Ectodermal cell (in vitro differentiated cells): ENCODE data around the gene OR6M1.
A peak's percentile ranks its signal among the peaks of the same experiment; 100 is the strongest.

ENCODE experiments used
- H3K27ac ChIP-seq: 2 replicates; pipeline ENCODE4 v1.7.0; 2013; ENCODE audit warnings: mild to moderate bottlenecking, low read depth, low read length; ENCODE audit not compliant: insufficient read depth, poor library complexity, severe bottlenecking
- H3K27me3 ChIP-seq: 2 replicates; pipeline ENCODE4 v1.7.0; 2013; ENCODE audit warnings: mild to moderate bottlenecking, low read length; ENCODE audit not compliant: insufficient read depth, control insufficient read depth, poor library complexity, severe bottlenecking
- H3K36me3 ChIP-seq: one replicate; pipeline ENCODE4 v1.7.0; 2013; ENCODE audit warnings: low read length; ENCODE audit not compliant: control insufficient read depth, insufficient read depth
- H3K4me1 ChIP-seq: one replicate; pipeline ENCODE4 v1.7.0; 2013; ENCODE audit warnings: low read length; ENCODE audit not compliant: control insufficient read depth, insufficient read depth
- H3K4me3 ChIP-seq: 2 replicates; pipeline ENCODE4 v1.7.0; 2013; ENCODE audit warnings: low read depth, low read length, control low read depth; ENCODE audit not compliant: insufficient read depth
- H3K9me3 ChIP-seq: 2 replicates; pipeline ENCODE4 v1.7.0; 2013; ENCODE audit warnings: mild to moderate bottlenecking, low read length, moderate library complexity; ENCODE audit not compliant: control insufficient read depth
- WGBS, 2 experiments: methylation state at CpG; one replicate each; pipeline ENCODE4 v1.1.7; 2013; ENCODE audit warnings: missing lambda C conversion rate in 2 of 2; 5-methylcytosine and 5-hydroxymethylcytosine counted together

OR6M1 gene

DNA sequence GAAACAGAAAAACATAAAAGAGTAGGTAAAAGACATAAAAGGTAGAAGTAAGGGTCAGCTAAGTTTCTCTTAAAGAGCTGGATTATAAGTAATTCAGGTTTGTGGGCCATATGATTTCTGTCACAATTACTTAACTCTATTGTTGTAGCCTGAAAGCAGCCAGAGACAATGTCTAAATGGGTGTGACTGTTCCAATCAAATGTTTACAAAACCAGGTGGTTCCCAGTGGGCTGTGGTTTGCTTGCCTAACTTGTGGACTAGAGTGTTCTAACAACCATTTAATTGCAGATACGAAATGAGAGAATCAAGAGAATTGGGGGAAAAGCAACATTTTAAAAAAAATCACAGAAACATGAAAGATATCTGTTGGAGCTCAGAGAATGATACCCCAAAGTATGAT, 22.6 kb downstream of the OR6M1 start:
- no peaks in the 10 kb centered on the region for H3K9me3 ChIP-seq
- 100% methylated on average over 1 of the region's 1 CpG; no CpG with 5 or more reads in 1 of the 2 experiments for WGBS, 2 experiments
- H3K36me3 ChIP-seq, result no peaks in the 10 kb centered on the region
- no peaks in the 10 kb centered on the region for H3K4me1 ChIP-seq
- H3K27ac ChIP-seq, result no peak overlapping the region
- H3K4me3 ChIP-seq, result no peak overlapping the region
- H3K27me3 ChIP-seq, result no peaks in the 10 kb centered on the region

DNA sequence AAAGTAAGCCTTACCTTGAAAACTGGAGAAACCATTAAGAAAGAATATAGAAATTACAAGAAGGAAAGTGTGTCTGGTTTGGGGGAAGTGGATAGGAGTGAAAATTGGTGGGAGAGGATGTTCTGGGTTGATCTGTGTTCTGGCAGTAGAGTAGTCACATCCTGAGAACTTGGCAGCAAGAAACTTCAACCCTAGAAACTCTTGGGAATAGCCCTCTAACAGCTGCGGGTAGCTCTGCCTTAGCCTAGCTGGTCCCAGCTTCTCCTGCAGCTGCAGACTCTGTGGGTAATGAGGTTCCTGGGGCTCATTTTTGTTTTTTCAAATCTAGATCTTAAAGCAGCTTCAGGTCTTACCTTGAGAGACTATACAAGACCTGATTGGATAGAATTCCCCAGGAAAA, 27.6 kb downstream of the OR6M1 start:
- no peaks in the 10 kb centered on the region for H3K27me3 ChIP-seq
- WGBS, 2 experiments, result 88 to 89% methylated on average over 1 of the region's 1 CpG
- no peaks in the 10 kb centered on the region for H3K36me3 ChIP-seq
- H3K27ac ChIP-seq, result no peak overlapping the region
- H3K4me1 ChIP-seq, result no peaks in the 10 kb centered on the region
- H3K9me3 ChIP-seq, result no peaks in the 10 kb centered on the region
- H3K4me3 ChIP-seq, result no peak overlapping the region

DNA sequence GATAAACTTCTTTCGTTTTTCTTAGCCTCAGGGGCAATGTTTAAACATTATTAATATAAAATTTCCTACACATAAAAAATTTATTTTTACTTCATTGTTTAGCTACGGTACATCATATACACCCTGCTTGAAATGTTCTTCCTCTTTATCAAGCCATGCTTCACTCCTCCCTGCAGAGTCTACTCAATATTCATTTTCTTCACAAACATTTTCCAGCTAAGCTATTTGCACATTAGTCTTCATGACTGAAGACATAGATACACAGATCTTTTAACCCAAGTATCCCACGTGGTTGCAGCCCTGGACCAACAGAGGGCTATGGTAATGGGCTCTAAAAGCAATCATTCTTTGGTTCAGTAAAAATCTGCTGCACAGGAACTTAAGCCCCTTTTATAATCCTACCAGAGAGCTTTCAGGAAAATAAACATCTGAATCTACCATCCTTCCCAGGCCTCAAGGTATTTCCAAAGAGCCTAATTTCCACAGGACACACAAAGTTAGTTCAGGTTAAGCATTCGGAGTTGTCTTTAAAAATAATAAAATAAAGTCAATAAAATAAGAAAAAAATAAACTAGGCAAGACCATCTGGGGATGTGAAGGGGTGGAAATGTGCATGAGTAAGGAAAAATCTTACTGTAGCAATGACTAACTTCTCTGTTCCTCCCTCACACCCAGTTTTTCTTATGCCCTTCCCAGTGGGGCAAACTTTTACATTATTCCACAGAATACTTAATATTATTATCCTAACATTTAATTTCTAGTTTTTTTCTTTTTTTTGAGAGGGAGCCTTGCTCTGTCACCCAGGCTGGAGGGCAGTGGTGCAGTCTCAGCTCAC, 30.2 kb downstream of the OR6M1 start:
- H3K36me3 ChIP-seq, result no peaks in the 10 kb centered on the region
- H3K27me3 ChIP-seq, result no peaks in the 10 kb centered on the region
- no peak overlapping the region for H3K4me3 ChIP-seq
- H3K27ac ChIP-seq, result peak overlapping the region; percentile 8
- H3K9me3 ChIP-seq, result no peaks in the 10 kb centered on the region
- H3K4me1 ChIP-seq, result no peaks in the 10 kb centered on the region
- WGBS, 2 experiments, result 20 to 28% methylated on average over 2 to 4 of the region's 4 CpGs

DNA sequence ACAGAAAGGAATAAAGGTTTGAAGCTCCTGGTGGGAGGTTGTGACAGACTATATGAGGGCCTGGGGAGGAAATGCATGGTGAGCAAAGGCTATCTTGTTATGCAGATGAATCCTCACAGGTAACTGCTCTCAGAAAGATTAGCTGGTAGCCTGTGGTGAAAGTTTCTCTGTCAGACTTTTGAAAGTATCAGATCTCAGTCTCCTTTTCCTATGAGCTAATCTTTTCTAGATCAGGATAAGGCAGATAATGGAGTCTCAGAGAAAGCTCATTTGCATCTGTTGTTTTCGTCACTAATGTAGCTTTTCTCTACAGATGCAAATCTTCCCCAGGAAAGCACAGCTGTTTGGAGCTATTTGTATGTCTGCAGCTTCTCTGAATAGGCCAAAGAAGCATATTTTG, 30.9 kb downstream of the OR6M1 start:
- no peaks in the 10 kb centered on the region for H3K4me1 ChIP-seq
- no peaks in the 10 kb centered on the region for H3K27me3 ChIP-seq
- 26 to 42% methylated on average over 1 of the region's 1 CpG for WGBS, 2 experiments
- no peak overlapping the region for H3K27ac ChIP-seq
- no peaks in the 10 kb centered on the region for H3K9me3 ChIP-seq
- H3K36me3 ChIP-seq, result no peaks in the 10 kb centered on the region
- H3K4me3 ChIP-seq, result no peak overlapping the region

GRCh38 chr11:123773959-123774358, 32.2 kb downstream of the OR6M1 start:
- no peaks in the 10 kb centered on the region for H3K9me3 ChIP-seq
- H3K27me3 ChIP-seq, result no peaks in the 10 kb centered on the region
- H3K4me1 ChIP-seq, result no peaks in the 10 kb centered on the region
- 83 to 90% methylated on average over 1 of the region's 1 CpG for WGBS, 2 experiments
- no peaks in the 10 kb centered on the region for H3K36me3 ChIP-seq
- H3K27ac ChIP-seq, result no peak overlapping the region
- no peak overlapping the region for H3K4me3 ChIP-seq

DNA sequence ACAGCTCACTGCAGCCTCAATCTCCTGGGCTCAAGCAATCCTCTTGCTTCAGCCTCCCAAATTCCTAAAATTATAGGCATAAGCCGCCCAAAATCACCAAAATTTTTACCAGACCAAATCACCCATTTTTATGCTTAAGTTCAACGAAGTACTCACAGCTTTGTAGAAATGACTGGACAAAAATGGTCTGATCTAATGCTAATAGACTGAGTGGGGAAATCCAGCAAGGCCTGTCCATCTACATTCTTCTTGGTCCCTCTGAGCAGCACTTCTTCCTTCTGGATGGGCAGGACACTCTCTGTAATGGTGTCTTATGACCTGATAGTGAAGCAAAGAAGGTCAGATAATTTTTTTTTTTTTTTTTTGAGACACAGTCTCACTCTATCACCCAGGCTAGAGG, 33.1 kb downstream of the OR6M1 start:
- no peak overlapping the region for H3K4me3 ChIP-seq
- H3K9me3 ChIP-seq, result no peaks in the 10 kb centered on the region
- no peak overlapping the region for H3K27ac ChIP-seq
- H3K4me1 ChIP-seq, result no peaks in the 10 kb centered on the region
- WGBS, 2 experiments, result 78 to 89% methylated on average over 2 of the region's 2 CpGs
- H3K36me3 ChIP-seq, result no peaks in the 10 kb centered on the region
- no peaks in the 10 kb centered on the region for H3K27me3 ChIP-seq

GRCh38 chr11:123771664-123772063, 34.5 kb downstream of the OR6M1 start:
- no peak overlapping the region for H3K27ac ChIP-seq
- WGBS, 2 experiments, result 86 to 89% methylated on average over 3 of the region's 3 CpGs
- H3K27me3 ChIP-seq, result no peaks in the 10 kb centered on the region
- H3K4me1 ChIP-seq, result no peaks in the 10 kb centered on the region
- H3K9me3 ChIP-seq, result no peaks in the 10 kb centered on the region
- no peaks in the 10 kb centered on the region for H3K36me3 ChIP-seq
- no peak overlapping the region for H3K4me3 ChIP-seq

- Histone ChIP-seq H3K27ac (no peak overlapping the region), H3K27me3 (no peaks in the 10 kb centered on the region), H3K4me3 (no peak overlapping the region), H3K9me3 (no peaks in the 10 kb centered on the region), H3K36me3 (no peaks in the 10 kb centered on the region), H3K4me1 (no peaks in the 10 kb centered on the region)
Measured at GRCh38 chr11:123770712-123771111, 35.4 kb downstream of the OR6M1 start.

DNA sequence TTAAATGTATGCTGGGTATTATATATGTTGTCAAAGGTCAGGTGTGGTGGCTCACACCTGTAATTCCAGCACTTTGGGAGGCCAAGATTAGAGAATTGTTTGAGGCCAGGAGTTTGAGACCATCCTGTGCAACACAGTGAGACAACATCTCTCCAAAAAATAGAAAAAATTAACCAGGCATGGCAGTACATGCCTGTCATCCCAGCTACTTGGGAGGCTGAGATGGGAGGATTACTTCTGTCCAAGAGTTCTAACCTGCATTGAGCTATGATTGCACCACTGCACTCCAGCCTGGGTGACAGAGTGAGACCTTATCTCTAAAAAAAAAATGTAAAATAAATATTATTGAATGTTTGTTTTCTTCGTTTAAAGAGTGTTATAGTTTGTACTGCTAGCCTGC, 40.5 kb downstream of the OR6M1 start:
- Histone ChIP-seq H3K36me3 (no peaks in the 10 kb centered on the region), H3K4me1 (no peaks in the 10 kb centered on the region), H3K27me3 (no peaks in the 10 kb centered on the region), H3K9me3 (no peaks in the 10 kb centered on the region), H3K27ac (no peak overlapping the region), H3K4me3 (no peak overlapping the region)
- 67% methylated on average over 1 of the region's 1 CpG; no CpG with 5 or more reads in 1 of the 2 experiments for WGBS, 2 experiments

- H3K36me3 ChIP-seq, result no peaks in the 10 kb centered on the region
- no peak overlapping the region for H3K4me3 ChIP-seq
- H3K4me1 ChIP-seq, result no peaks in the 10 kb centered on the region
- no peak overlapping the region for H3K27ac ChIP-seq
- H3K27me3 ChIP-seq, result no peaks in the 10 kb centered on the region
- no peaks in the 10 kb centered on the region for H3K9me3 ChIP-seq
Measured at GRCh38 chr11:123762422-123762821, 43.7 kb downstream of the OR6M1 start.
